ENCODE measurements around the gene RASGRF2.

RASGRF2 gene

GRCh38 chr5:81140441-81140840 lies 180.3 kb downstream of the RASGRF2 start:
- DNase-seq (ENCODE audit: low read depth) = no peak

- DNase-seq (ENCODE audit: low read depth) = no peak
Measured at GRCh38 chr5:81140943-81141342, 180.8 kb downstream of the RASGRF2 start.

GRCh38 chr5:81142108-81142507 lies 181.9 kb downstream of the RASGRF2 start:
- no peak for DNase-seq (ENCODE audit: low read depth)

GRCh38 chr5:81145329-81145935 lies 185.3 kb downstream of the RASGRF2 start:
- no peak for DNase-seq (ENCODE audit: low read depth)

GRCh38 chr5:81146031-81146430 lies 185.9 kb downstream of the RASGRF2 start:
- no peak for DNase-seq (ENCODE audit: low read depth)

- DNase-seq (ENCODE audit: low read depth) = no peak
Measured at GRCh38 chr5:81147011-81147885, 187.1 kb downstream of the RASGRF2 start.

GRCh38 chr5:81147886-81148571 lies 187.9 kb downstream of the RASGRF2 start:
- DNase-seq (ENCODE audit: low read depth) = no peak

- no peak for DNase-seq (ENCODE audit: low read depth)
Measured at GRCh38 chr5:81151546-81151945, 191.4 kb downstream of the RASGRF2 start.

- no peak for DNase-seq (ENCODE audit: low read depth)
Measured at GRCh38 chr5:81154725-81155124, 194.6 kb downstream of the RASGRF2 start.

GRCh38 chr5:81156732-81157131 lies 196.6 kb downstream of the RASGRF2 start:
- no peak for DNase-seq (ENCODE audit: low read depth)

- DNase-seq (ENCODE audit: low read depth) = no peak
Measured at GRCh38 chr5:81161012-81161601, 200.9 kb downstream of the RASGRF2 start.

- no peak for DNase-seq (ENCODE audit: low read depth)
Measured at GRCh38 chr5:81162501-81162900, 202.3 kb downstream of the RASGRF2 start.

- DNase-seq (ENCODE audit: low read depth) = no peak
Measured at GRCh38 chr5:81163651-81164050, 203.5 kb downstream of the RASGRF2 start.

- DNase-seq (ENCODE audit: low read depth) = no peak
Measured at GRCh38 chr5:81164476-81164875, 204.3 kb downstream of the RASGRF2 start.

GRCh38 chr5:81164936-81165335 lies 204.8 kb downstream of the RASGRF2 start:
- no peak for DNase-seq (ENCODE audit: low read depth)

GRCh38 chr5:81165493-81166119 lies 205.4 kb downstream of the RASGRF2 start:
- DNase-seq (ENCODE audit: low read depth) = peak; percentile 23

- DNase-seq (ENCODE audit: low read depth) = no peak
Measured at GRCh38 chr5:81166430-81166829, 206.3 kb downstream of the RASGRF2 start.

GRCh38 chr5:81167078-81167477 lies 206.9 kb downstream of the RASGRF2 start:
- DNase-seq (ENCODE audit: low read depth) = no peak

GRCh38 chr5:81167544-81167943 lies 207.4 kb downstream of the RASGRF2 start:
- DNase-seq (ENCODE audit: low read depth) = no peak

GRCh38 chr5:81169924-81170323 lies 209.8 kb downstream of the RASGRF2 start:
- DNase-seq (ENCODE audit: low read depth) = no peak

GRCh38 chr5:81171769-81172168 lies 211.6 kb downstream of the RASGRF2 start:
- DNase-seq (ENCODE audit: low read depth) = no peak

- DNase-seq (ENCODE audit: low read depth) = no peak
Measured at GRCh38 chr5:81172710-81173109, 212.5 kb downstream of the RASGRF2 start.

Data from stimulated activated CD8-positive, alpha-beta memory T cell treated with anti-CD3 and anti-CD28 coated beads, Interleukin-15, amount 100 ng/mL, for 1 hour (primary cell).